Muscle layer of colon (tissue), 2 donors: Measurements from ENCODE around the gene PLEKHA4.
A peak's percentile ranks its signal among the peaks of the same experiment; 100 is the strongest.
"Not testable (repeated sequence)": the region's sequence is repeated elsewhere in the genome, so short reads cannot be mapped to it uniquely, and the experiment has no call there.

Experiments used
- H3K27ac ChIP-seq: one replicate; pipeline ENCODE4 v1.7.0; 2013; ENCODE audit warnings: low read depth, mild to moderate bottlenecking, low read length, moderate library complexity
- H3K27me3 ChIP-seq, 2 donors: one replicate each; pipeline ENCODE4 v1.7.0; 2013; ENCODE audit warnings: low read length in 2 of 2, mild to moderate bottlenecking in 2 of 2; ENCODE audit not compliant: insufficient read depth in 2 of 2, control insufficient read depth in 1 of 2
- H3K36me3 ChIP-seq: one replicate; pipeline ENCODE4 v1.7.0; 2013; ENCODE audit warnings: mild to moderate bottlenecking, low read length; ENCODE audit not compliant: insufficient read depth
- H3K4me1 ChIP-seq: one replicate; pipeline ENCODE4 v1.7.0; 2013; ENCODE audit warnings: mild to moderate bottlenecking, low read length; ENCODE audit not compliant: insufficient read depth
- H3K4me3 ChIP-seq, 2 donors: one replicate each; pipeline ENCODE4 v1.7.0; 2013; ENCODE audit warnings: low read length in 2 of 2, low read depth in 1 of 2, mild to moderate bottlenecking in 1 of 2, moderate library complexity in 1 of 2
- H3K9ac ChIP-seq: one replicate; pipeline ENCODE4 v1.7.0; 2013; ENCODE audit warnings: low read length
- H3K9me3 ChIP-seq: one replicate; pipeline ENCODE4 v1.7.0; 2013; ENCODE audit warnings: mild to moderate bottlenecking, low read length
- donor health status: abdominal sarcoma.
- donor health status: Adenocarcinoma of cecum.

Gene PLEKHA4

GRCh38 chr19:48872182-48872883 lies 3.9 kb upstream of the PLEKHA4 start, which contains the start of gene PPP1R15A:
Gene PPP1R15A (plus strand): TSS chr19:48872421. CDS start chr19:48873234, 813 bp downstream.
- Histone ChIP-seq H3K9ac (peak within 1 kb of the TSS; percentile 100), H3K4me3 (peak within 1 kb of the TSS; percentile 99), H3K27ac (peak within 1 kb of the TSS; percentile 100), H3K27me3 (no peaks in the 10 kb centered on the region), H3K9me3 (no peaks in the 10 kb centered on the region), H3K36me3 (peaks cover 30% of the 10 kb centered on the region), H3K4me1 (peaks cover 38% of the 10 kb centered on the region)

- H3K9me3 ChIP-seq, H3K27me3 ChIP-seq, H3K9ac ChIP-seq: not testable (repeated sequence)
- H3K4me1 ChIP-seq: peaks cover 43% of the 10 kb centered on the region
- H3K36me3 ChIP-seq: peaks cover 29% of the 10 kb centered on the region
- H3K27ac ChIP-seq: peak overlapping the region; percentile 100
- peak overlapping the region in 1 of 2 donors; percentile 99 for H3K4me3 ChIP-seq
Observed at GRCh38 chr19:48871471-48872181, 3.2 kb upstream of the PLEKHA4 start.

DNA sequence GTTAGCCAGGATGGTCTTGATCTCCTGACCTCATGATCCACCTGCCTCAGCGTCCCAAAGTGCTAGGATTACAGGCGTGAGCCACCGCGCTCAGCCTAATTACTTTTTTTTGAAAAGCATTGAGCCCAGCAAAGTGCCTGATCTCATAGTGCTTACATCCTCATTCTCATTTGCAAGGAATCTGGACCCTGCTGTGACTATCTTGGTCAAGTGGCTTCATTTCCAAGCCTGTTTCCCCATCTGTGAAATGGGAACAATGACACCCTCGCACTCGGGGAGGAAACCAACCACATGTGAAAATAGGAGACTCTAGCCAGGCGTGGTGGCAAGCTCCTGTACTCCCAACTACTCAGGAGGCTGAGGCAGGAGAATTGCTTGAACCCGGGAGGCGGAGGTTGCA lies 1.6 kb upstream of the PLEKHA4 start:
- no peak overlapping the region for H3K4me3 ChIP-seq
- H3K9ac ChIP-seq: no peak overlapping the region
- H3K36me3 ChIP-seq: peaks cover 18% of the 10 kb centered on the region
- peaks cover 30% of the 10 kb centered on the region for H3K4me1 ChIP-seq
- H3K27me3 ChIP-seq: no peaks in the 10 kb centered on the region
- no peaks in the 10 kb centered on the region for H3K9me3 ChIP-seq
- no peak overlapping the region for H3K27ac ChIP-seq

DNA sequence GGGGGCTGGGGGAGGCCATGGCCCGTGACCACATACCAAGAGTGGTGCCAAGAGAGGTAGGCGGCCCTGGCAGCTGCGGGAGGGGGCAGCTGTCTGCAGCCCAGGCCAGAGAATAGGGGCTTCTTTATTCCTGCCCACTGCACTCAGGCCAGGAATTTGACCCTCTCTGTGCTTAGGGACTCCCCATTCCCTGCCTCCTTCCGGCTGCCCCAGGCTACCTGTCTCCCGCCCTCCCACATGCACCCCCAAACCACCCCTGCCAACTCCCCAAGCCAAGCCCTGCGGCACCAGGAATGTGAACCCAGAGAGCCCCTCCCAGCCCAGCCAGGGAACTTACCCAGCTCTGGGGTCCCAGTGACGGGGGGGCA lies 687 bp downstream of the PLEKHA4 start:
- peak overlapping the region; percentile 83 for H3K27ac ChIP-seq
- no peaks in the 10 kb centered on the region for H3K9me3 ChIP-seq
- peak overlapping the region; percentile 36 to 64 for H3K4me3 ChIP-seq
- peak overlapping the region; percentile 80 for H3K9ac ChIP-seq
- peaks cover 4% of the 10 kb centered on the region for H3K36me3 ChIP-seq
- H3K27me3 ChIP-seq: no peaks in the 10 kb centered on the region
- H3K4me1 ChIP-seq: peaks cover 20% of the 10 kb centered on the region

DNA sequence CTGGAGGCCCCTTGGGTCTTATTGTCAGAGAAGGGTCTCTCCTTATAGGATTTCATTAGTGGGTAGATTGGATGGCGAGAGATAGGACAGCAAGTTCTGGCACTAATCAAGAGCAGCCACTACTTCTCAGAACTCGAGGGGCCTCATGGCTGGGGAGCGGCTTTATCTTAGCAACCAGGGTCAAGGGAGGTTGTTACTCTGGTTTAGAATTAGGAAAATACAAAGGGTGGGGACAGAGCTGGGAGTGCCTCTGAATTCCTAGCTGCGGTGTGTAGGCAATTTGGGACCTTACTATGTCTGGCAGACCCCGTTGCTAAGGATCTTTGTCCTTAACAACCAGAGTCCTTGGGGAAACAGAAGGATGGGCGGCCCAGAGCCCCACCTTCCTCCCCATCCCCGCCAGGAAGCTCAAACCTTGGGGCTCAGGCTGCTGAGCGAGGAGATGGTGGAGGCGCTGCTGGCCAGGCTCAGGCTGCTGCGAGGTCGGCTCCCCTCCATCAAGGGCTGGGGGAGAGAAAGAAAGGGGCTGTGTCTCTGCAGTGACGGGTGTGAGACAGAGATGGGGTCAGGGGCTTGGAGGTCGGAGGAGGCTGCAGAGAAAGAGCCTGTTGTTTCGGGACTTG lies 1.2 kb downstream of the PLEKHA4 start:
- H3K27me3 ChIP-seq: no peaks in the 10 kb centered on the region
- H3K9me3 ChIP-seq: no peaks in the 10 kb centered on the region
- H3K9ac ChIP-seq: peak overlapping the region; percentile 80
- H3K27ac ChIP-seq: peak overlapping the region; percentile 83
- peak overlapping the region; percentile 38 to 64 for H3K4me3 ChIP-seq
- peaks cover 20% of the 10 kb centered on the region for H3K4me1 ChIP-seq
- H3K36me3 ChIP-seq: peaks cover 4% of the 10 kb centered on the region

GRCh38 chr19:48866692-48867091 lies 1.7 kb downstream of the PLEKHA4 start:
- no peaks in the 10 kb centered on the region for H3K9me3 ChIP-seq
- peaks cover 4% of the 10 kb centered on the region for H3K36me3 ChIP-seq
- no peak overlapping the region for H3K4me3 ChIP-seq
- peaks cover 20% of the 10 kb centered on the region for H3K4me1 ChIP-seq
- no peak overlapping the region for H3K27ac ChIP-seq
- H3K9ac ChIP-seq: no peak overlapping the region
- no peaks in the 10 kb centered on the region for H3K27me3 ChIP-seq

DNA sequence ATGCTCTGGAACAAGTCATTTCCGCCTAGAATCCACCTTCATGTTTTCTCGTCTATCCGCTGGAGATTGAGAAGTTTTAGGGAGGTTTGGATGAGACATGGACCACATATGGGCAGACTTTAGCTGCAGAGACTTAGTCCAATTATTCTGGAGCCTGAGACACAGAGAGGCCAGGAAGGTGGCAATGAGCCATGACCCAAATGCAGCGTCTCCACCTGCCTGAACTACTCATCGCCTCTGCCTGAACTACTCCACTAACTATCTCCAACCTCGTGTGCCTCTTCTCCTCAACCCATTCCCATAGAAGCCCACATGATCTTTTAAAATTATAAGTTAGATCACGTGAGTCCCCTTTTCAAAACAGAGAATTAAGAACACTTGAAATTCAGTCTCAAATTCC lies 5.6 kb downstream of the PLEKHA4 start:
- Histone ChIP-seq H3K27me3 (no peaks in the 10 kb centered on the region), H3K27ac (no peak overlapping the region), H3K4me1 (peaks cover 10% of the 10 kb centered on the region), H3K4me3 (no peak overlapping the region), H3K9ac (no peak overlapping the region), H3K9me3 (no peaks in the 10 kb centered on the region), H3K36me3 (peaks cover 4% of the 10 kb centered on the region)

- Histone ChIP-seq H3K9ac (no peak overlapping the region), H3K36me3 (peaks cover 4% of the 10 kb centered on the region), H3K9me3 (no peaks in the 10 kb centered on the region), H3K4me1 (no peaks in the 10 kb centered on the region), H3K4me3 (no peak overlapping the region), H3K27ac (no peak overlapping the region), H3K27me3 (no peaks in the 10 kb centered on the region)
Observed at GRCh38 chr19:48861313-48861712, 7.1 kb downstream of the PLEKHA4 start.

- H3K4me1 ChIP-seq: no peaks in the 10 kb centered on the region
- H3K9me3 ChIP-seq: no peaks in the 10 kb centered on the region
- H3K4me3 ChIP-seq: no peak overlapping the region
- H3K27ac ChIP-seq: no peak overlapping the region
- H3K36me3 ChIP-seq: no peaks in the 10 kb centered on the region
- H3K27me3 ChIP-seq: no peaks in the 10 kb centered on the region
- H3K9ac ChIP-seq: no peak overlapping the region
Observed at GRCh38 chr19:48859711-48860572, 8.5 kb downstream of the PLEKHA4 start.

DNA sequence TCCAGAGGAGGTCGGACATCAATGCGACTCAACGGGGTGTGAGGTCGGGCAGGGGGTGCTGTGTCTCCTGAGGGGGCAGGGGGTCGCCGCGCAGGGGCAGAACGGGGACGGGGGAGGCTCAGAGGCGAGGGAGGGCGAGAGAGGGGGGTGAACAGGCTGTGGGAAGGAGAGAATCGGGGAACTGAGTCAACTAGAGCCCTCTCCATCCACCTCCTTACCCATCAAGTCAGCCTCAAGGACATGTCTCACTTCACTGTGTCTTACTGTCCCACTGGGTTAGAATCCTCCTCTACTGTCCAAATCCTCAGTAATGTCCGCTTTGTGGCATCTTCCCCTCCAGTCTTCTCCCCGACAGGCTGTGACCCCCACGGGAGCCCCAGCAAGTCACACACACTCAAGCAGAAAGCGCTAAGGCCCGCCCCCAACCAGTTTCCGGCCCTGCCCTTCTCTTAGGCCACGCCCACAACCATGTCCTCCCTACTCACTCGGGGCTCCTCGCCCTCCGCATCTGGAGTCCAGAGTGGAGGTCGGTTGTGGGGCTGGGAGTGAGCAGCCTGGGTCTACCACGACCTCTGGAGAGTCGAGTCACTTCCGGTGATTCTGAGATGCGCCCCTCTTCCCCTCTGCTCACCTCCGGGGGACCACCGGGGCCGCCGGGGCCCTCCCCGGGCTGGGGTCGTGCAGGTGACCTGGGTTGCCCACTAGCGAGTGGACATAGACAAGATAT lies 9.3 kb downstream of the PLEKHA4 start:
- Histone ChIP-seq H3K9ac (no peak overlapping the region), H3K9me3 (no peaks in the 10 kb centered on the region), H3K4me3 (no peak overlapping the region), H3K27ac (no peak overlapping the region), H3K36me3 (no peaks in the 10 kb centered on the region), H3K4me1 (no peaks in the 10 kb centered on the region), H3K27me3 (no peaks in the 10 kb centered on the region)
